ENCODE results near the gene ATAD5.
A peak's percentile ranks its signal among the peaks of the same experiment; 100 is the strongest.

The ATAD5 gene

DNA sequence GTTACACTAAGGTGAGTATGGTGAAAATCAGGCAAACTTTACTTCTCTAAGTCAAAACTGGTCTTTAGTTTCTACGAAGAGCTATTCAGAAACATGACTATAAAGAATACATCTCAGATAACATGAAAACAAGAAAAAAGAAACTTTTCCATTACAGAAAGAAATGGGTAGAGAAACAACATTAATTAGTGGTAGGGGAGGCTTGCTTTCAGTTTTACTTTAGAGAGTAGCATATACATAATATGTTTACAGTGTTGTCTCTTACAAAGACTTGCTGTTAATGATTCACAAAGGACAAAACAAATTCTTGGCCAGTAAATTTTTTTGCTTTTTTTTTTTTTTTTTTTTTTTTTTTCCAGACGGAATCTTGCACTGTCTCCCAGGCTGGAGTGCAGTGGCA, 41.5 kb upstream of the ATAD5 start:
- TF ChIP-seq ZNF354C (tag by site-specific recombination; IDR thresholded peaks at IDR 0.05; ENCODE audit: borderline replicate concordance, low read depth) (no peak), ZNF221 (tag by site-specific recombination; IDR thresholded peaks at IDR 0.05; ENCODE audit: borderline replicate concordance) (no peak), HOXD13 (CRISPR knock-in tag; IDR thresholded peaks at IDR 0.05; ENCODE audit: borderline replicate concordance) (no peak), BCL11B (tag by site-specific recombination; IDR thresholded peaks at IDR 0.05; ENCODE audit: low read depth) (no peak), OSR2 (tag by site-specific recombination; IDR thresholded peaks at IDR 0.05) (no peak)
- TF ChIP-seq, protein P1, sequence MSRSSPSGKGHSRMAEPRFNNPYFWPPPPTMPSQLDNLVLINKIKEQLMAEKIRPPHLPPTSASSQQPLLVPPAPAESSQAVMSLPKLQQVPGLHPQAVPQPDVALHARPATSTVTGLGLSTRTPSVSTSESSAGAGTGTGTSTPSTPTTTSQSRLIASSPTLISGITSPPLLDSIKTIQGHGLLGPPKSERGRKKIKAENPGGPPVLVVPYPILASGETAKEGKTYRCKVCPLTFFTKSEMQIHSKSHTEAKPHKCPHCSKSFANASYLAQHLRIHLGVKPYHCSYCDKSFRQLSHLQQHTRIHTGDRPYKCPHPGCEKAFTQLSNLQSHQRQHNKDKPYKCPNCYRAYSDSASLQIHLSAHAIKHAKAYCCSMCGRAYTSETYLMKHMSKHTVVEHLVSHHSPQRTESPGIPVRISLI (tag by site-specific recombination; IDR thresholded peaks at IDR 0.05), result 0 out of 2 replicates have a peak, but pooled peaks have one; percentile 21
- ChIA-PET POLR2A (interaction anchor here (0.7 kb wide), 1 partner anchor 207 kb away, joined by 3 read pairs; no protein-coding TSS in a partner anchor), CTCF (interaction anchor here (0.5 kb wide), 1 partner anchor 40 kb away, joined by 5 read pairs; no protein-coding TSS in a partner anchor)
- Histone ChIP-seq H3K4me1 (ENCODE audit: control insufficient read depth, insufficient read depth, low read length) (no peaks in the 10 kb centered on the region), H3K27ac (ENCODE audit: extremely low read depth, low read depth, low read length) (peak overlapping the region; percentile 44; the same call in 1 of the 2 replicates), H3K36me3 (ENCODE audit: control insufficient read depth in 2 of 2, insufficient read depth in 1 of 2, low read length in 2 of 2) (peaks cover 89 to 96% of the 10 kb centered on the region in 2 experiments), H3K9me3 (ENCODE audit: control insufficient read depth, insufficient read depth, low read depth, low read length) (no peaks in the 10 kb centered on the region), H3K4me3 (ENCODE audit: low read depth, low read length) (no peak overlapping the region)

DNA sequence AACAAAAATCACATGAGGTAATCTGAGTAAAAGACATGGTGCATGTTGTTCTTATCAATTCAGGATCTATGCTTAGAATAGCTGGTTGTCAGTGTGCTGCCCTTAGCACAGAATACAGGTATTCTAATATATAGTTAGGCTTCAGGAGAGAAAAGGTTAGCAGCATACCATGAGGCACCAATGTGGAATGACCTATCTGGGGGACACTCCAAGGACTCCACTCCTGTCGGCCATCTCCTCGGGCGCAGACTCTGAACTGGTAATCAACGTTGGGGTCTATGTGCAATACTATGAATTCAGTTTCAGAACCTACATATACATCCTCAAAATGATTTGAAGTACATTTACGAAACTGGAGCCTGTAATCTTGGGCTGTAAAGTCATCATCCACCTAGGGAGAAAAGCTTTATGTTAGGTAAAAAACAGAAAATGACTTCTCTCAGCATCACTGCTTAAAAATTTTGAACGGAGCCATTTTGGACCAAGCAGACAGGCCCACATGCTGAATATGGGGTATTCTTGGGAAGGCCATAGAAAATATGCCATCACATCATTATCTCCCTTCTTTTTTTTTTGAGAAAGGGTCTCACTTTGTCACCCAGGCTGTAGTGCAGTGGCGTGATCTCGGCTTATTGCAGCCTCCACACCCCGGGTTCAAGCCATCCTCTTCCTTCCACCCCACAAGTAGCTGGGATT, 38.3 kb upstream of the ATAD5 start:
- TF ChIP-seq, protein P2, sequence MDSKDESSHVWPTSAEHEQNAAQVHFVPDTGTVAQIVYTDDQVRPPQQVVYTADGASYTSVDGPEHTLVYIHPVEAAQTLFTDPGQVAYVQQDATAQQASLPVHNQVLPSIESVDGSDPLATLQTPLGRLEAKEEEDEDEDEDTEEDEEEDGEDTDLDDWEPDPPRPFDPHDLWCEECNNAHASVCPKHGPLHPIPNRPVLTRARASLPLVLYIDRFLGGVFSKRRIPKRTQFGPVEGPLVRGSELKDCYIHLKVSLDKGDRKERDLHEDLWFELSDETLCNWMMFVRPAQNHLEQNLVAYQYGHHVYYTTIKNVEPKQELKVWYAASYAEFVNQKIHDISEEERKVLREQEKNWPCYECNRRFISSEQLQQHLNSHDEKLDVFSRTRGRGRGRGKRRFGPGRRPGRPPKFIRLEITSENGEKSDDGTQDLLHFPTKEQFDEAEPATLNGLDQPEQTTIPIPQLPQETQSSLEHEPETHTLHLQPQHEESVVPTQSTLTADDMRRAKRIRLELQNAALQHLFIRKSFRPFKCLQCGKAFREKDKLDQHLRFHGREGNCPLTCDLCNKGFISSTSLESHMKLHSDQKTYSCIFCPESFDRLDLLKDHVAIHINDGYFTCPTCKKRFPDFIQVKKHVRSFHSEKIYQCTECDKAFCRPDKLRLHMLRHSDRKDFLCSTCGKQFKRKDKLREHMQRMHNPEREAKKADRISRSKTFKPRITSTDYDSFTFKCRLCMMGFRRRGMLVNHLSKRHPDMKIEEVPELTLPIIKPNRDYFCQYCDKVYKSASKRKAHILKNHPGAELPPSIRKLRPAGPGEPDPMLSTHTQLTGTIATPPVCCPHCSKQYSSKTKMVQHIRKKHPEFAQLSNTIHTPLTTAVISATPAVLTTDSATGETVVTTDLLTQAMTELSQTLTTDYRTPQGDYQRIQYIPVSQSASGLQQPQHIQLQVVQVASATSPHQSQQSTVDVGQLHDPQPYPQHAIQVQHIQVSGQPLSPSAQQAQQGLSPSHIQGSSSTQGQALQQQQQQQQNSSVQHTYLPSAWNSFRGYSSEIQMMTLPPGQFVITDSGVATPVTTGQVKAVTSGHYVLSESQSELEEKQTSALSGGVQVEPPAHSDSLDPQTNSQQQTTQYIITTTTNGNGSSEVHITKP (tag by site-specific recombination; IDR thresholded peaks at IDR 0.05), result 0 out of 2 replicates have a peak, but pooled peaks have one; percentile 28
- TF ChIP-seq ZNF146 (tag by site-specific recombination; IDR thresholded peaks at IDR 0.05) (no peak), HOXD13 (CRISPR knock-in tag; IDR thresholded peaks at IDR 0.05; ENCODE audit: borderline replicate concordance) (no peak), OSR2 (tag by site-specific recombination; IDR thresholded peaks at IDR 0.05) (no peak), ZNF248 (tag by site-specific recombination; IDR thresholded peaks at IDR 0.05) (no peak)
- ChIA-PET CTCF (interaction anchor here (0.7 to 2.0 kb wide), 2 partner anchors 33 to 1345 kb away, joined by 3 to 6 read pairs; no protein-coding TSS in a partner anchor), POLR2A (no interaction called here)
- H3K27ac ChIP-seq (ENCODE audit: extremely low read depth, low read depth, low read length), result no peak overlapping the region; the same call in 1 of the 2 replicates
- peaks cover 85 to 88% of the 10 kb centered on the region in 2 experiments for H3K36me3 ChIP-seq (ENCODE audit: control insufficient read depth in 2 of 2, insufficient read depth in 1 of 2, low read length in 2 of 2)
- no peaks in the 10 kb centered on the region for H3K4me1 ChIP-seq (ENCODE audit: control insufficient read depth, insufficient read depth, low read length)
- no peak overlapping the region for H3K4me3 ChIP-seq (ENCODE audit: low read depth, low read length)
- no peaks in the 10 kb centered on the region for H3K9me3 ChIP-seq (ENCODE audit: control insufficient read depth, insufficient read depth, low read depth, low read length)

- no peak overlapping the region for H3K27ac ChIP-seq (ENCODE audit: extremely low read depth, low read depth, low read length)
- no peaks in the 10 kb centered on the region for H3K9me3 ChIP-seq (ENCODE audit: control insufficient read depth, insufficient read depth, low read depth, low read length)
- ChIA-PET CTCF (no interaction called here), POLR2A (interaction anchor here (1.1 kb wide), 1 partner anchor 30 kb away, joined by 3 read pairs; the partner anchor contains the start of gene CRLF3)
- no peaks in the 10 kb centered on the region for H3K4me1 ChIP-seq (ENCODE audit: control insufficient read depth, insufficient read depth, low read length)
- no peak overlapping the region for H3K4me3 ChIP-seq (ENCODE audit: low read depth, low read length)
- peaks cover 83 to 89% of the 10 kb centered on the region in 2 experiments for H3K36me3 ChIP-seq (ENCODE audit: control insufficient read depth in 2 of 2, insufficient read depth in 1 of 2, low read length in 2 of 2)
- TF ChIP-seq ZBTB10 (tag by site-specific recombination; IDR thresholded peaks at IDR 0.05) (no peak), ZBTB1 (tag by site-specific recombination; IDR thresholded peaks at IDR 0.05) (no peak), ZBTB7A (tag by site-specific recombination; IDR thresholded peaks at IDR 0.05; ENCODE audit: low read depth) (no peak), ZNF654 (tag by site-specific recombination; IDR thresholded peaks at IDR 0.05; ENCODE audit: low read depth) (no peak), INSM2 (tag by site-specific recombination; IDR thresholded peaks at IDR 0.05) (no peak), GLIS1 (tag by site-specific recombination; IDR thresholded peaks at IDR 0.05) (no peak), YY1 (tag by site-specific recombination; IDR thresholded peaks at IDR 0.05) (no peak), ZFP41 (tag by site-specific recombination; IDR thresholded peaks at IDR 0.05; ENCODE audit: borderline replicate concordance) (no peak), GLIS2 (tag by site-specific recombination; IDR thresholded peaks at IDR 0.05) (no peak), ZNF391 (tag by site-specific recombination; IDR thresholded peaks at IDR 0.05; ENCODE audit: borderline replicate concordance, low read depth) (no peak), WT1 (tag by site-specific recombination; IDR thresholded peaks at IDR 0.05) (no peak), SALL2 (tag by site-specific recombination; IDR thresholded peaks at IDR 0.05; ENCODE audit: borderline replicate concordance) (no peak), HOXD13 (CRISPR knock-in tag; IDR thresholded peaks at IDR 0.05; ENCODE audit: borderline replicate concordance) (no peak)
These were observed 37.4 kb upstream of the ATAD5 start for GRCh38 chr17:30794372-30794771.
